HG03103 (cell line): ENCODE results near the gene ECHDC3.

ENCODE experiments used
- ATAC-seq: cut with Tn5 transposase; IDR thresholded peaks from one replicate; pipeline ENCODE4 v1.9.1; 2021; ENCODE audit warnings: low read depth; ENCODE audit not compliant: unreplicated experiment

The ECHDC3 gene

DNA sequence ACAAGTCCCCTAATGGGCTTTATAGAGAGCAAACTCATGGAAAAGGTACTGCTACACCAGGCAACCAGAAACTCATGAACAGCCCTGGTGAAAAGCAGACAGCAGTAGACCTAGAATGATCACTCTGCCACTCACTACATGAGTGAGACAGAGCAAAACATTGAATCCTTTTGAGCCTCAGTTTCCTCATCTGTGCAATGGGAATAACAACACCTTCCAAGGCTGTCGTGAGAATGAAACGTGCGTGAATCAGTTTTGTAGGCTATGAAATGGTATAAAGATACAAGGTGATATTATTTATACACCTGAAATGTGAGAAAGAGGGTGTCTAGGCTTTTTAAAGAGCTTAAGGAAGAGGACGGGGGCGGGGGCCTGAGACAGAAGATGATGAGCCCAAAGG, 66.6 kb downstream of the ECHDC3 start:
- ATAC-seq: no peak

DNA sequence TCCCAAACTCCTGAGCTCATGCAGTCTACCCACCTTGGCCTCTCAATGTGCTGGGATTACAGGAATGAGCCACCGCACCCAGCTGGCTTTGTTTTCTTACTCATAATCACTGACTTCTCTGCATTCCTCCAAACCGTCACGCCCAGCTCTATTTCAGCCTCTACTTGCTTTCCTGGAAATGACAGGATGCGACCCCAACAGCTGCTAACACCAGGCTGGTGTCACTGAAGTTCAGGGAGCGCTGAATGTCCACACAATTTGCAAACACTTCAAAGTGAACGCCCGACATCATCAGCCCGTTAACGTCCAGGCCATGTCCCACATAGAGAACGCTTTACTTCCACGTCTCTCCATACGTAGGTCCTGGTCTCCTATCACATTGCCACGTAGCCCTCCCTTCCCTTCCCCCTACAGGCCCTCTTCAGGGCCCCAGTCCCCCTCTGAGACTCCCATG, 68.2 kb downstream of the ECHDC3 start:
- no peak for ATAC-seq

DNA sequence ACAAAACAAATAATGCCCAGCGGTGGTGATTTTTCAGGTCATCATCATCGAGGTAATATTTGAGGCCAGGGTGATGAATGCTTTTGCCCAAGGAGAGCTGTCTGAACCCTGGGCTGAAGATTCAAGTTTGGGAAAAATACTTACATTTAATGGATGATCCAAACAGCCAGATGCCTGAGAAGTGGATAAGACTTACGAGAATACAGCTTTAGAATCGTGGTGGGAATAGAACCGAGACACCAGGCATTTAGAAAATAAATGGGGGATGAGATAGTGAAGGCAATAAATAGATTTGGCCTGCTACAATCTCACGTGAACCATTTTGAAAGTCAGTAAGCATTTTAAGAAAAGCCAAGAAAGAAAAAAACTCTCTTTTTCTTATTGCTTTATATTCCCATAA, 68.8 kb downstream of the ECHDC3 start:
- ATAC-seq: no peak

DNA sequence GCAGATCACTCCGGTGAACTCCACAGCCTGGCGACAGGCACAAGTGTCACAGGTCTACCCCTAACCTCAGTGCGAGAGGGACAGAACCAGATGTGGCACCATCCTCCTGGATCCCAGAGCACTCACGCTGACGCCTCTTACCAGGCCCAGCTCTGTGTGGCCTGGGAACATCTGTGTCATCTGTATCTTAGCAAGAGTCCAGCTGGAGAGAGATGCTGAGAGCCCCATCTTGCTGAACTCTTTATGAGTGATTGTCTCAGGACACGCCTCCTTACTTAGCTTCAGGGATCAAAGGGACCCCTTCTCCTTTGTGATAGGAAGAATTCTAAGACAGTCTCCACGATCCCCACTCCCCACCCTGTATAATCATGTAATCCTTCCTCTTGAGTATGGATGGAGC, 71.0 kb downstream of the ECHDC3 start:
- ATAC-seq: no peak
